HPDE6-E6E7 (cell line): Measurements from ENCODE around the gene CLIC3.

Experiments
- DNase-seq: peaks from one replicate; pipeline ENCODE4 v3.0.0; 2011; ENCODE audit warnings: missing footprints; ENCODE audit errors: extremely low spot score

Gene CLIC3

DNA sequence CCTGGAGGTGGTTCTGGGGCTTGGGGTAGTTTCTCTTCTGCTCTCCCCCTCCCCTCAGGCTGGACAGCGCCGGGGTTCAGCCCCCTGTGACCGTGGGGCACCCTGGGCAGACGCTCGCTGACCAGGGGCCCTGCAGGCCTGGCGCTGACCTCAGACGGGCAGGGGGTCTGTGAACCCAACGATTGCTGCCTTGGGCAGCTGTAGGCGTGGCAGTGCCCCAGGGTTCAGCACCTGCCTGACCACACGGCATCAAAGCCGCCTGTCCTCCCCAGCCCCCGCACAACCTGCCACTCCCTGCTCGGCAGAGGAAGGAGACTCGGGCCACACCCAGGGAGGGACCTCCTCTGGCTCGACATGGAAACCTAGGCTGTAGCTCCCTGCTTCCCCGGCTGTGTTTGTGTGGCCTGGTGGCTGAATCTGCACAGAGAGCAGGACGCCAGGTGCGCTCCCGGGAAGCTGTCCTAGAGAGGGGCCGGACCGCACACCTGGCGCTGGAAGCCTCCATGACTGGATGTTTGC lies 32.1 kb downstream of the CLIC3 start:
- DNase-seq, result no peak

DNA sequence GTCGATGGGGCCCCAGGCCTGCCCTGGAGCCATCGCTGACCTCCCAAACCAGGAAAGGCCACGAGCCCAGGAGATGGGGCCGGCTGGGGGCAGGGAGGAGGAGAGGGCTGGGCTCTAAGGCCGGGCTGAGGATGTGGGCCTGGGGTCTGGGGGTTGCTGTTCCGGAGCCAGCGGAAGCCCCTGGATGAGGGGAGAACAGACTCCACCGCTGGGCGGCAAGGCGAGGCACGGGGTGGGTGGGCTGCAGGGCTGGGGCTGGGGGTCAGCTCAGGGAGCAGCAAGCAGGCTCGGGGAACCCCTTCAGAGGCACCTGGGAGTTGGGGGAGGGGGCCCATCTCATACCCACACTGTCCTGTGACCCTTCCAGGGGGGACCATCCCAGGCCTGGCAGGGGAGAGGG lies 32.6 kb downstream of the CLIC3 start:
- no peak for DNase-seq

DNA sequence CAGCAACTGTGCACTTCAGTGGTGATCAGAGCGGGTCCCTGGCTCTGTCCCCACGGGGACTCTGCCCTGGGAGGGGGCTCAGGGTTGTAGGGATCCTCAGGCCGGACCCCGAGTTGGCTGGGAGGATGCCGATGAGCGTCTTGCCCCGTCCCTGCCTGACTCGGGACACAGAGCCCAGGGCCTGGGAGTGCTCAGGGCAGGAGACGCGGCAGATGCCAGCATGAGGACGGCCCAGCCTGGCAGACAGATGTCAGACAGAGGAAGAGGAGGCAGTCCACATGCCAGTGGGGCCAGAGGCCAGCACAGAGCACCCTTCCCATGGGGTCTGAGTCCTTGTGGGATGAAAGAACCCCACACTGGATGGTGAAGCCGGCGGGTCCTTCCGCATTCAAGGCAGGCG lies 33.0 kb downstream of the CLIC3 start:
- no peak for DNase-seq

DNA sequence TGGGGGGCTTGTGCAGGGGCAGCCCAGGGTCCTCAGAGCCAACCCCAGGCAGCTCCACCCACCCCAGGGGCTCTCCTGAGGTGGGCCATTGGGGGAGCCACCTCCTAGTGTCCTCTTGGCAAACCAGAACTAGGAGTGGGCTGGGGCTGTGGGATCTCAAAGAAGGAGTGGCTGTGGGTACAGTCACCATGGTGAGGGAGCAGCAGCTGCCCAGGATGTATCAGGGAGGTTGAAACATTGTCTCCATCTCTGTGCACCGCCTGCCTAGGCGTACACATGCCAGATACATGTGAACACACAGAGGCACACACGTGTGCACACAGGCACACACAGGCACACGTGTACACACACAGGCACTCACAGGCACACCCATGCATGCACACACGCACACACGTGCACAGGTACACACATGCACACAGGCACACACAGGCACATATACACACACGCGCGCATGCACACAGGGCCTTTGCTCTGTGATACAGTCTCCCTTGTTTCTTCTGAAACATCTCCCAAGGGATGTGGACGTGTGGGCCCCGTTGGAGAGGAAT lies 33.6 kb downstream of the CLIC3 start:
- DNase-seq, result no peak

DNA sequence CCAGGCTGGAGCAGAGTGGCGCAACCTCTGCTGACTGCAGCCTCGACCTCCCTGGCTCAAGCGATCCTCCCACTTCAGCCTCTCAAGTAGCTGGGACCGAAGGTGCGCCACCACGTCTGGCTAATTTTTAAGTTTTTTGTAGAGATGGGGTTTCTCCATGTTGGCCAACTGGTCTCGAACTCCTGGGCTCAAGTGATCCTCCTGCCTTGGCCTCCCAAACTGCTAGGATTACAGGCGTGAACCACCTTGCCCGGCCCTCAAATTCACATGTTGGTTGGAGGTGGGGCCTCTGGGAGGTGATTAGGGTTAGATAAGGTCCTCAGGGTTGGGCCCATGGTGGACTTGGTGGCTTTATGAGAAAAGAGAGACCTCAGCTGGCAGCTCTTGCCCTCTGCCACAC lies 34.2 kb downstream of the CLIC3 start:
- no peak for DNase-seq

DNA sequence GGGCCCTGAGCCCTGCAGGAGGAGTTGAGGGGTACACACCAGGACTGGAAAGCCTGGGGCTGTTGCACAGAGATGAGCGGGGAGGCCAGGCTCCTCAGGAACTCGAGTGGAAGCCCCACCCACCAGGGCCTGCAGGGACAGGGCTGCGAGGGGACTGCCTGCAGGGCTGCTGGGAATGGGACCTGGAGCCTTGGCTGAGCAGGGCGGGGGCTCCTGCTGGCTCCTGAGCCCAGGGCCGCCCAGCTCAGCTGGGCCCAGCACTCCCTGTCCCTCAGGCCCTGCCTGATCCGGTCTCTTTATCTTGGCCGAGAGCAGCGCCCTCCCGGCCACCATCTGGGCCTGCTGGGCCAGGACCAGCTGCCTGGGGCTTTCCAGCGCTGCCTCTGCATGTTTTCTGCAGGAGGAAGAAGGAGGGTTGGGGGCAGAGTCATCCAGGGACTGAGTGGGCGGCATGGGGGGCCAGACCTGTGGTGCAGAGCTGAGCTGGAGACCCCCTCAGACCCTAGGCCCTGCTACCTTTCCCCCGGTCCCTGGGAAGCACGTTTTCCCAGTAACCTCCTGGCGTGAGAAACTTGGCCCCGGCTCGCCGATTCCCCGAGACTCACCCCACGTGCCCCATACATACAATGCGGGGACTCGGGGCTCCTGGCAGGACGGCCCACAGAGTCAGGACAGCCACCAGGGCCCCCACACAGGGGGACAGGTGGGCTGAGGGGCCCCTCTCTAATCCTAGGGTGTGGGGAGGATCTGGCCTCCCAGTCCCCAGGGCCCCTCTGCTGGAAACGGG lies 34.9 kb downstream of the CLIC3 start:
- DNase-seq, result no peak

DNA sequence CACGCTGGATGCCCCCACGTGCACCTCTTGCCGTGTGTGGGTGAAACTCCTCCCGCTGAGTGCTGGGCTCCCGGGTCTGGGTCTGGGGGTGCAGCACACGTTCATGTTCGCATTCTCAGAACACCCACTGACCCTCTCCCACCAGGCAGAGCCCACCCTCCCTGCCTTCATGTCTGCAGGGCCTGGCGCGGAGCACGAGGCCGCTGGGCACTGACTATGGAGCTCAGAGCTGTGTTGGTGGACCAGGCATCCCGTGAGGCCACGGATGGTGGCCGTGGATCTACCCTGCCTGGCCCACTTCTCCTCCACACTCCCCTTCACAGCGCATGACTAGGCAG lies 35.5 kb downstream of the CLIC3 start:
- no peak for DNase-seq

DNA sequence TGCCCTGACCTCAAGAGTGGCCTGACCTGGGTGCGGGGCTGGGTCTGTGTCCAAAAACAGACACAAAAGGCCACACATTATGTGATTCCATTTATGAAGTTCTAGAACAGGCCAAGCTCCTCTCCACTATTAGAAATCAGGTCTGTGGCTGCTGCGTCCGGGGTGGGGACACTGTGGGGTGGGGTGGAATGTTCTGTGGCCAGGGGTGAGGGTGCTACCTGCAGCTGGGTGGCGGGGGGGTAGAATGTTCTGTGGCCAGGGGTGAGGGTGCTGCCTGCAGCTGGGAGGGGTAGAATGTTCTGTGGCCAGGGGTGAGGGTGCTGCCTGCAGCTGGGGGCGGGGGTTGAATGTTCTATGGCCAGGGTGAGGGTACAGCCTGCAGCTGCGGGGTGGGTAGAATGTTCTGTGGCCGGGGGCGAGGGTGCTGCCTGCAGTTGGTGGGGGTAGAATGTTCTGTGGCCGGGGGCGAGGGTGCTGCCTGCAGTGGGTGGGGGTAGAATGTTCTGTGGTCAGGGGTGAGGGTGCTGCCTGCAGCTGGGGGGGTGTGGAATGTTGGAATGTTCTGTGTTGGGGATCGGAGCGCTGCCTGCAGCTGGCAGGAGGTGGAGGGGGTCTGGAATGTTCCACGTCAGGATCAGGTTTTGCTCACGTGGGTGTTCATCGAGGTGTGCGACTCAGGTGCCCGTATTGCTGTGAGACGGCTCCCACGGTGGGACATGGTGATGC lies 36.0 kb downstream of the CLIC3 start:
- DNase-seq, result no peak

DNA sequence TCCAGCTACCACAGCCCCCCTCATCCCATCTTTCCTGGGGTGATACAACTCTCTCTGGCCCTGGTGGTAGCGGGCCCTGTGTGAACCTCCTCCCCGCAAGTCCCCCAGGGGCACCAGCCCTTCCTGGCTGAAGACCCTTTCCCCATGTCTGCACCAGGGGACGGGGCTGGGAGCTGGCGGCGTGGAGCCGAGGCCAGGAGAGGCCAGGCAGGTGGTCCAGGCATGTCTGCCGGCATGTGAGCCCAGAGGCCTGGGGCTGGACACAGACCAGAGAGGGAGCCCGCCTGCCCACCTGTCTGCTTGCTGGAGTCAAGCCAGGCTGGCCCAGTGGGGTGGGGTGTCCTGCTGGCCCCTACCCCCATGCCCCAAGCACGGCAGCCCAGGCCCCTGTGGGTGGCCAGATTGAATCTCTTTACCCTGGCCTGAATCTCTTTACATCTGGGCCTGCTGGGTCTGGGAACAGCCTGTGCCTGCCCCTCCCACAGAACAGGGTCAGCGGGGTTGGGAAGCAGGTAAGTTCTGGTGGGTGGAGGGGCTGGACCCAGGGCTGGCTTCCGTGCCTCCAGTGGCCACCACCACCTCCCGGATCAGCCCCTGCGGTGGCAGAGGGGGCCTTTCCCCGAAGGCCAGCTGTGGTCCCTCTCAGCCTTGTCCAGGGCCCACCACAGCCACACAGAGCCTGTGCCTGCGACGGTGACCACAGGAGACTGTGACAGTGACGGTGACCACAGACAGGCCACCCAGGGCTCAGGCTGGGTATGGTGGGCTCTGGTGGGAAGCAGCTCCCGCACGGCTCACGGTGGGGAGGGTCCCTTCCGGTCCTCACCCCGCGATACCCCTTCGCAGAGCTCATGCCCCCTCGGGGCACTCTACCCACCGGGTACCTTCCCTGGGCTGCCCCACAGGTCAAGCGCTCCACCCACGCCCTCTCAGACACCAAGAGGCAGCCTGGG lies 37.2 kb downstream of the CLIC3 start:
- no peak for DNase-seq

DNA sequence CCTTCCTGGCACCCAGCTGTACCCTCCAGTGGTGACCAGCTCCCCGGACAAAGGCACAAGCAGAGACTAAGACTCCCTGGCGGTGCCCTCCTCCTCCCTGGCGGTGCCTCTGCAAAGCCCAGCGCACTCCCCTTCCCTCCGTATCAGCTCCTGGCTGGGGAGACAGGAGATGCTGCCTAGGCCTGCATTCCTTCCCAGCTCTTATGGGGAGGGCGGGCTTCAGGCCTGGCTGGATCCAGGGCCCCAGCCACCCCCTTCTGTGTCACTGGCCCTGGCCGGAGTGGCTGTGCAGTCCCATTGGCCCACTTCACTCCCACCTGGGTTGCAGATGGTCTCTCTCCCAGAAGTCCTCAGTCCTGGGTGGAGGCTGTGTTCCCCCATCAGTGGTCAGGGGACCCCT lies 37.9 kb downstream of the CLIC3 start:
- DNase-seq, result no peak

DNA sequence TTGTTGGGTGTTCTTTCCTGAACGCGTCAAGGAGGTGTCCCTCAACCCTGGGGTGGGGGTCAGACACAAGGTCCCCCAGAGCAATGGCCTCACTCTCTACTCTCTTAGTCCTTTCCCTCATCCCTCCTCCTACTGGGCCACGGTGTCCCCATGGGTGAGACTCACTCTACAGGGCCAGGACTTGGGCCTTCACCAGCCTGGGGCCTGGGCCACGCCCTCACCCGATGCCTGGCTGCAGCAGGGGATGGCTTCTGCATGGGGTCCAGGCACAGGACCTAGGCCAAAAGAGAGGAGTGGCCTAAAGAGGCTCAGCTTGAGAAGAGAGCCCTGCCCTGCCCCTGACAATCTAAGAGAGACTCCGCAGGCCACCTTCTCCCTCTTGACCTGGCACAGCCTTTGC lies 38.5 kb downstream of the CLIC3 start:
- DNase-seq, result no peak

DNA sequence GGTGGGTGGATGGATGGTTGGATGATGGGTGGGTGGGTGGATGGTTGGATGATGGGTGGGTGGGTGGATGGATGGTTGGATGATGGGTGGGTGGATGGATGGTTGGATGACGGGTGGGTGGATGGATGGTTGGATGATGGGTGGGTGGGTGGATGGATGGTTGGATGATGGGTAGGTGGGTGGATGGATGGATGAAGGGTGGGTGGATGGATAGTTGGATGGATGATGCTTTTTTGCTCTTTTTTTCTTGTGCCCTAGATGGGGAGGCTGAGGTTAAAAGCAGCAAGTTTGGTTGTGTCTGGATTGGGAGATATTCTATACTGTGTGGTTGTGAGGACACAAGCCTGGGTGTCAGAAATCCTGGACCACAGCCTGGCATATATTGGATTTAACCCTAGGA lies 38.9 kb downstream of the CLIC3 start:
- DNase-seq, result no peak

DNA sequence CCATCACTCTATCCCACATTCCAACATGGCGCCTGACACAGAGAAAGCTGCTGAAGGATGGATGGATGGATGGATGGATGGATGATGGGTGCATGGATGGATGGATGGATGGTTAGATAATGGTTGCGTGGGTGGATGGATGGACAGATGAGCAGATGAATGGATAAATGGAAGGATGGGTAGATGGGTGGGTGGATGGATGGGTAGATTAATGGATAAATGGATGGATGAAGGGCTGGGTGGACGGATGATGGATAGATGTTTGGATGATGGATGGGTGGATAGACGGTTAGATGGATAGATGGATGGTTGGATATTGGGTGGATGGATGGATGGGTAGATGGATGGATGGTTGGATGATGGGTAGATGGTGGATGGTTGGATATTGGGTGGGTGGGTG lies 39.8 kb downstream of the CLIC3 start:
- DNase-seq, result no peak

DNA sequence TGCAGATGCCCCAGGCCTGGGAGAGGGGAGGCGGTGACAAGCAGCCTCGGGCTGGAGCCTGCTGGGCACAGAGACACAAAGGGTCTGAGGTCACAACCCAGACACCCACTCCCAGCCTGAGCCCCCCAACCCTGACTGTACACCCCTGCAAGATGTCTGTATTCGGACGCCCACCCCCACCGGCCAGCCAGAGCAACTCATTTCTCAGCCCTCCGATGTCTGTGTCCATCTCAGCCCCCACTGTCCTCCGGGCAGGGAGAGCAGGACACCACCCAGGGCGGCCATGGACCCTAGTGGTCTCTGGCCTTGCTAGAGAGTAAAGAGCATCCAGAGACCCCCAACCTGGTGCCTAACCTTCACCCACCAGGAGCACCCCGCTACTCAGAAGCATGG lies 40.4 kb downstream of the CLIC3 start:
- DNase-seq, result no peak

DNA sequence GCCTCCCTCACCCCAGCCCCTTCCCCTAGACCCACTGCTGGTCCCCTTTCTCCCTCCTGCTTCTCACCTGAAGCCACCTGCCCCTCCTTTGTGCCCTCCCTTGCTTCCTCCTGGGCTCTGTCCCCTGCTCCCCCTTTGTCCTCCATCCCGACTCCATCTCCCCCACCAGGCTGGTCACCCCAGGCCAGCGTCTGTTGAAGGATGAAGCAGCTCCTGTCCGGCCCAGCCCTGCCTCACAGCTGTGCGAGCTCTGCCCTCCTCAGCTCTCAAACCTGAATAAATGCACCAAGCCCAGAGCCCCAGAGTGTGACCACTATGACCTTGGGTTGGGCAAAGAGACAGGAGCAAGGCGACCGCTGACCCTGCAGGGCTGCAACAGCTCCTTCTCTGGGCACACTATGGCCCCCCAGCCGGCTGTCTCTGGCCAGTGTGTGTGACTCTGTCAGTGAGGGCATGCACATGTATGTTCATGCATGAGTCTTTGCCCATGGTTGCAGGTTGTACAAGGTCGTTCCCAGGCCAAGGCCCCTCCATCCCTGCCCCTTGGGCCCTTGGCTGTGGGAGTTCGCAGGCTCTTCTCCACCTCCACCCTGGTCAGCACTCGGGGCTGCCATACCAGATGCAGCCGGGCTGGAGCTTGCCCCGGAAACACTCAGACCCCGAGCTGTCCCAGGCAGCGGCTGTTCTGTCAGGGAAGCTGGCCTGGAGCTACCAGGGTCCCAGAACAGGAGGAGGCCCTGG lies 41.0 kb downstream of the CLIC3 start:
- DNase-seq, result no peak

DNA sequence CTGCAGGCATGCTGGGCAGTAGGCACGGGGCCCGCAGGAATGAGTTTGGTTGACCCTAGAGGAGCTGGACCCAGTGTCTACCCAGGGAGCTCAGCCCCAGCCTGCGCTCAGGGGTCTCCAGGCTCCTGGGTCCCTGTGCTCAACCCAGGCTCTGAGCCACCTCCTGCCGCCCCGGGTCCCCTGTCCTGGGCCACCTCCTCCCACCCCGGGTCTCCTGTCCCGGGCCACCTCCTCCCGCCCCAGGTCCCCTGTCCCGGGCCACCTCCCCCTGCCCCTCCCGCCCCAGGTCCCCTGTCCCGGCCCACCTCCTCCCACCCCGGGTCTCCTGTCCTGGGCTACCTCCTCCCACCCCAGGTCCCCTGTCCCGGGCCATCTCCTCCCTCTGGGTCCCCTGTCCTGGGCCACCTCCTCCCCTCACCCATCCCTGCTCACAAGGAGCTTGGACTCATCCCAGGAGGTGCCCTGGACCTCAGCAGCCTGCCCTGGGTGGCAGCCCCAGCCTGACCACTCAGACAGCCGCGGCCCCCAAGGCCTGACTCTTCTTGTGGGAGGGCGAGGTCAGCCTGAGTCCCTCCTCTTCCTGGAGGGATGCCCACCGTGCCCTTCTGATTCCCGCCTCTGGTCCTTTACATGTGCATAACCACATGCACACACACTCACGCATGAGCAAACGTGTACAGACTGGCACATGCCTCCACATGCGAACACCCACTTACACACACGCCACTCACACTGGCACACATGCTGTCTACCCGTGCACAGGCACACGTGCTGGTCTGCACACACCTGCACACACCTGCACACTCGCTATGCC lies 41.9 kb downstream of the CLIC3 start:
- DNase-seq, result no peak

DNA sequence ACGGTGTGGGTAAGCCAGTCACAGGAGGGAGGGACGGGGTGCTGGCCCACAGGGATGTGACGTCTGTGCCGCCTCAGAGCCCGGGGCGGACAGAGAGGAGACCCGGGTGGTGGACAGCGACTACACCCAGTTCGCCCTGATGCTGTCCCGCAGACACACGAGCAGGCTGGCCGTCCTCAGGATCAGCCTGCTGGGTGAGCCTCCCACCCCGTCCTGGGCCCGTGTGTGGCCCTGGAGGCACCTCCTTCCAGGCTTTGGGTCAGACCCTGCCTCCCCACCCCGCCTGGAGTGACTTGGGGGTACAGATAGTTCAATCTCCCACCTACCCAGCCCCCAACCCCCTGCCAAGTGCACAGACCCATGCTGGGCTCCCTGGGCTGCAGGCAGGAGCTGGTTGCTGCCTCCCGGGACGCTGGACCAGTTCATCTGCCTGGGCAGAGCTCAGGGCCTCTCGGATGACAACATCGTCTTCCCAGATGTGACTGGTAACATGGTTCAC lies 42.5 kb downstream of the CLIC3 start:
- DNase-seq, result no peak

DNA sequence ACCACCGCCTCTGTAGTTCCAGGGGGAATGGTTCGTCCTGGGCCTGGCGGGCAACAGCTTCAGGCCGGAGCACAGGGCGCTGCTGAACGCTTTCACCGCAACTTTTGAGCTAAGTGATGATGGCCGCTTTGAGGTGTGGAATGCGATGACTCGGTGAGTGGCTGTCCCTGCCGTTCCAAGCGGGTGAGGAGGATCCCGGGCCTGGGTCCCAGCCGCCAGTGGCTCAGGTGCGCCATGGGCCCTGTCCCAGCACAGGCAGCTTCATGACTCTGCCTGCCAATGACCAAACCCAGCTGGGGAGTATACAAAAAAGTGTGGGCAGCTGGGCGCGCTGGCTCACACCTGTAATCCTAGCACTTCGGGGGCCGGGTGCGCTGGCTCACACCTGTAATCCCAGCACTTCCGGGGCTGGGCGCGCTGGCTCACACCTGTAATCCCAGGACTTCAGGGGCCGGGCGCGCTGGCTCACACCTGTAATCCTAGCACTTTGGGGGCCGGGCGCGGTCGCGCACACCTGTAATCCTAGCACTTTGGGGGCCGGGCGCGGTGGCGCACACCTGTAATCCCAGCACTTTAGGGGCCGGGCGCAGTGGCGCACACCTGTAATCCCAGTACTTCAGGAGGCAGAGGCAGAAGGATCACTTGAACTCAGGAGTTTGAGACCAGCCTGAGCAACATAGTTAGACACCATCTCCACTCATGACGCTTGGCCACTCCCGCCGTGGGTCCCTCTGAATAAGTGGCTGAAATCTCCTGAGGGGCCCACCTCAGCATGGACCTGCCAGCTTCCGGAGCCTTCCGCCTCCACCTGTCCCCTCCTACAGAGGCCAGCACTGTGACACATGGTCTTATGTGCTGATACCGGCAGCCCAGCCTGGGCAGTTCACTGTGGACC lies 43.2 kb downstream of the CLIC3 start:
- DNase-seq, result no peak

DNA sequence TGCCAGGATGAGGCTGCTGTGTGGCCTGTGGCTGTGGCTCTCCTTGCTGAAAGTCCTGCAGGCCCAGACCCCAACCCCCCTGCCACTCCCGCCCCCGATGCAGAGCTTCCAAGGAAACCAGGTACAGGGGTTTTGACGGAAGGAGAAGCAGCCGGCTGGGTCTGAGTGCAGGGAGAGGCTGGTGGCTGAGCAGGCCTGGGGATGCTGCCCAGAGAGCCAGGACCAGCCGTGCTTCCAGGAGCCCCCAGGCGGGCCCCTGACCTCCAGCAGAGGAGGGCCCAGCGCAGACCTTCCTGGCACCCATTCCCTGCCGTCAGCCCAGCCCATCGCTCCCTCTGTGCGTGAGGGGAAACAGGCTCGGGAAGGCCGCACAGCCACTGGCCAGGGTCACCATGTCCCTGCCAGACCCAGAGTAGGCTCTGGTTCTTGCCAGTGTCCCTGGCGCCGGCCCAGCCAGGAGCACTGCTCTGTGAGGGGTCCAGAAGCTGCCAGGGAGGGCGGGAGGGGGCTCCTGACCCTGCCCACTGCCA lies 44.0 kb downstream of the CLIC3 start:
- no peak for DNase-seq
